AG08396 (cell line): Measurements from ENCODE around the gene CNTN4.

Experiments used
- DNase-seq: peaks from one replicate; pipeline ENCODE4 v3.0.0; 2012; ENCODE audit warnings: low spot score, mixed read lengths

CNTN4 gene

GRCh38 chr3:2856138-2857133 is 757.8 kb downstream of the CNTN4 start:
- no peak for DNase-seq

- no peak for DNase-seq
These were observed 762.0 kb downstream of the CNTN4 start for GRCh38 chr3:2860626-2861025.

- no peak for DNase-seq
These were observed 762.5 kb downstream of the CNTN4 start for GRCh38 chr3:2861120-2861519.

- DNase-seq: no peak
These were observed 763.3 kb downstream of the CNTN4 start for GRCh38 chr3:2861920-2862319.

- no peak for DNase-seq
These were observed 763.7 kb downstream of the CNTN4 start for GRCh38 chr3:2862366-2862765.

GRCh38 chr3:2863127-2863526 is 764.5 kb downstream of the CNTN4 start:
- no peak for DNase-seq

- no peak for DNase-seq
These were observed 771.2 kb downstream of the CNTN4 start for GRCh38 chr3:2869905-2870304.

GRCh38 chr3:2870724-2871333 is 772.2 kb downstream of the CNTN4 start:
- no peak for DNase-seq

- no peak for DNase-seq
These were observed 774.2 kb downstream of the CNTN4 start for GRCh38 chr3:2872884-2873283.

GRCh38 chr3:2873986-2874385 is 775.3 kb downstream of the CNTN4 start:
- DNase-seq: no peak

GRCh38 chr3:2875699-2876098 is 777.0 kb downstream of the CNTN4 start:
- DNase-seq: no peak

- DNase-seq: no peak
These were observed 777.7 kb downstream of the CNTN4 start for GRCh38 chr3:2876362-2876761.

GRCh38 chr3:2879023-2879422 is 780.4 kb downstream of the CNTN4 start:
- no peak for DNase-seq

- no peak for DNase-seq
These were observed 780.9 kb downstream of the CNTN4 start for GRCh38 chr3:2879587-2879986.

- DNase-seq: no peak
These were observed 781.6 kb downstream of the CNTN4 start for GRCh38 chr3:2880218-2880756.

GRCh38 chr3:2883283-2883682 is 784.6 kb downstream of the CNTN4 start:
- no peak for DNase-seq

- DNase-seq: no peak
These were observed 789.9 kb downstream of the CNTN4 start for GRCh38 chr3:2888592-2888991.

- DNase-seq: no peak
These were observed 791.1 kb downstream of the CNTN4 start for GRCh38 chr3:2889736-2890135.

- no peak for DNase-seq
These were observed 797.8 kb downstream of the CNTN4 start for GRCh38 chr3:2896308-2896939.

- no peak for DNase-seq
These were observed 799.2 kb downstream of the CNTN4 start for GRCh38 chr3:2897821-2898220.

- no peak for DNase-seq
These were observed 800.1 kb downstream of the CNTN4 start for GRCh38 chr3:2898591-2899353.

- DNase-seq: no peak
These were observed 805.4 kb downstream of the CNTN4 start for GRCh38 chr3:2904054-2904453.
